HG03045 (cell line): ENCODE results near the gene GAR1.
"Not testable (repeated sequence)": the region's sequence is repeated elsewhere in the genome, so short reads cannot be mapped to it uniquely, and the experiment has no call there.

Experiments
- ATAC-seq: cut with Tn5 transposase; IDR thresholded peaks from one replicate; pipeline ENCODE4 v1.9.1; 2021; ENCODE audit warnings: mild to moderate bottlenecking, moderate library complexity; ENCODE audit not compliant: unreplicated experiment

Gene GAR1

GRCh38 chr4:109815151-109816081 is at the start of gene GAR1:
GAR1 (plus strand) TSS chr4:109815762; CDS start chr4:109816165, 403 bp downstream.
- ATAC-seq: peak; percentile 100

- ATAC-seq: not testable (repeated sequence)
Measured at GRCh38 chr4:109782092-109782491, 33.5 kb upstream of the GAR1 start.

GRCh38 chr4:109786846-109787245 is 28.7 kb upstream of the GAR1 start:
- ATAC-seq: no peak

GRCh38 chr4:109787807-109788206 is 27.8 kb upstream of the GAR1 start:
- ATAC-seq: no peak

- ATAC-seq: no peak
Measured at GRCh38 chr4:109795059-109795458, 20.5 kb upstream of the GAR1 start.

- no peak for ATAC-seq
Measured at GRCh38 chr4:109798866-109799265, 16.7 kb upstream of the GAR1 start.

GRCh38 chr4:109801099-109801789 is 14.3 kb upstream of the GAR1 start:
- ATAC-seq: no peak

- ATAC-seq: no peak
Measured at GRCh38 chr4:109801895-109802319, 13.7 kb upstream of the GAR1 start, which contains the start of gene CFI. CFI (minus strand) TSS chr4:109801999; CDS start chr4:109801971, 28 bp downstream.

GRCh38 chr4:109803924-109804571 is 11.5 kb upstream of the GAR1 start:
- no peak for ATAC-seq

GRCh38 chr4:109809655-109810054 is 5.9 kb upstream of the GAR1 start:
- no peak for ATAC-seq

- ATAC-seq: no peak
Measured at GRCh38 chr4:109810552-109811387, 4.8 kb upstream of the GAR1 start.

GRCh38 chr4:109811707-109812106 is 3.9 kb upstream of the GAR1 start:
- ATAC-seq: no peak

- ATAC-seq: no peak
Measured at GRCh38 chr4:109816082-109816442, 500 bp downstream of the GAR1 start.

GRCh38 chr4:109816894-109817293 is 1.3 kb downstream of the GAR1 start:
- no peak for ATAC-seq

GRCh38 chr4:109818268-109818667 is 2.7 kb downstream of the GAR1 start:
- ATAC-seq: no peak

GRCh38 chr4:109820563-109820962 is 5.0 kb downstream of the GAR1 start:
- no peak for ATAC-seq

- no peak for ATAC-seq
Measured at GRCh38 chr4:109821185-109821584, 5.6 kb downstream of the GAR1 start.

- no peak for ATAC-seq
Measured at GRCh38 chr4:109826719-109827118, 11.2 kb downstream of the GAR1 start.

- ATAC-seq: no peak
Measured at GRCh38 chr4:109827672-109828071, 12.1 kb downstream of the GAR1 start, which contains the start of gene RRH. RRH (plus strand) TSS chr4:109827972; CDS start chr4:109828028, 56 bp downstream.

GRCh38 chr4:109833756-109834155 is 18.2 kb downstream of the GAR1 start:
- no peak for ATAC-seq
